ENCODE results near the gene SLFN12. TPM values are rescaled to one million over a fixed set of nuclear protein-coding genes. Genes with fewer than 3 reads are reported as not detected.

SLFN12 gene
- total and polyA plus RNA-seq, 2 donors from 2014 or later = 2.3 to 13.3 TPM

GRCh38 chr17:35433075-35433894 lies 985 bp upstream of the SLFN12 start:
- no peaks in the 10 kb centered on the region for H3K9me3 ChIP-seq (ENCODE audit: control insufficient read depth in 2 of 3, insufficient read depth in 1 of 3, low read length in 3 of 3)
- DNase-seq = peak; percentile 71 to 96 (median 79)
- H3K27ac ChIP-seq (ENCODE audit: low read depth in 2 of 2, low read length in 2 of 2) = peak overlapping the region; percentile 84 to 86
- peak overlapping the region in 2 of 3 donors; percentile 70 to 79 for H3K9ac ChIP-seq (ENCODE audit: low read length in 3 of 3)
- H3K27me3 ChIP-seq (ENCODE audit: control insufficient read depth, insufficient read depth, low read length) = no peaks in the 10 kb centered on the region
- FAIRE-seq = no peak
- TF ChIP-seq CTCF (IDR thresholded peaks at IDR 0.05; ENCODE audit: borderline replicate concordance, extremely low read depth, insufficient read depth) = no peak
- H3K36me3 ChIP-seq (ENCODE audit: control insufficient read depth in 2 of 3, insufficient read depth in 3 of 3, low read length in 3 of 3) = no peaks in the 10 kb centered on the region
- H3K4me3 ChIP-seq (ENCODE audit: low read length in 3 of 3) = peak overlapping the region; percentile 78 to 88 (median 88)
- intact Hi-C loops (cut with DNase I) = no loop called here
- H3K4me1 ChIP-seq (ENCODE audit: control insufficient read depth in 2 of 3, insufficient read depth in 2 of 3, low read depth in 1 of 3, low read length in 3 of 3) = peaks cover 5 to 7% (median 5%) of the 10 kb centered on the region in 3 donors

- Histone ChIP-seq H3K27me3 (ENCODE audit: control insufficient read depth, insufficient read depth, low read length) (no peaks in the 10 kb centered on the region), H3K4me1 (ENCODE audit: control insufficient read depth in 2 of 3, insufficient read depth in 2 of 3, low read depth in 1 of 3, low read length in 3 of 3) (peaks cover 5 to 7% (median 5%) of the 10 kb centered on the region in 3 donors), H3K4me3 (ENCODE audit: low read length in 3 of 3) (no peak overlapping the region), H3K36me3 (ENCODE audit: control insufficient read depth in 2 of 3, insufficient read depth in 3 of 3, low read length in 3 of 3) (no peaks in the 10 kb centered on the region), H3K27ac (ENCODE audit: low read depth in 2 of 2, low read length in 2 of 2) (no peak overlapping the region), H3K9ac (ENCODE audit: low read length in 3 of 3) (no peak overlapping the region), H3K9me3 (ENCODE audit: control insufficient read depth in 2 of 3, insufficient read depth in 1 of 3, low read length in 3 of 3) (no peaks in the 10 kb centered on the region)
- intact Hi-C loops (cut with DNase I) = no loop called here
- FAIRE-seq (no peak), DNase-seq (no peak)
- no peak for TF ChIP-seq CTCF (IDR thresholded peaks at IDR 0.05; ENCODE audit: borderline replicate concordance, extremely low read depth, insufficient read depth)
Observed at GRCh38 chr17:35429702-35430101, 2.6 kb downstream of the SLFN12 start.

- no peak for FAIRE-seq
- Histone ChIP-seq H3K9me3 (ENCODE audit: control insufficient read depth in 2 of 3, insufficient read depth in 1 of 3, low read length in 3 of 3) (no peaks in the 10 kb centered on the region), H3K27me3 (ENCODE audit: control insufficient read depth, insufficient read depth, low read length) (no peaks in the 10 kb centered on the region), H3K9ac (ENCODE audit: low read length in 3 of 3) (no peak overlapping the region), H3K27ac (ENCODE audit: low read depth in 2 of 2, low read length in 2 of 2) (no peak overlapping the region), H3K36me3 (ENCODE audit: control insufficient read depth in 2 of 3, insufficient read depth in 3 of 3, low read length in 3 of 3) (no peaks in the 10 kb centered on the region), H3K4me3 (ENCODE audit: low read length in 3 of 3) (no peak overlapping the region), H3K4me1 (ENCODE audit: control insufficient read depth in 2 of 3, insufficient read depth in 2 of 3, low read depth in 1 of 3, low read length in 3 of 3) (peaks cover under 1% of the 10 kb centered on the region in 3 donors)
- TF ChIP-seq CTCF (IDR thresholded peaks at IDR 0.05; ENCODE audit: borderline replicate concordance, extremely low read depth, insufficient read depth) = no peak
- DNase-seq = no peak
- intact Hi-C loops (cut with DNase I) = no loop called here
Observed at GRCh38 chr17:35428229-35428628, 4.1 kb downstream of the SLFN12 start.

All from kidney (tissue), 14 donors.